ENCODE measurements around the gene GLYATL2.

DNA sequence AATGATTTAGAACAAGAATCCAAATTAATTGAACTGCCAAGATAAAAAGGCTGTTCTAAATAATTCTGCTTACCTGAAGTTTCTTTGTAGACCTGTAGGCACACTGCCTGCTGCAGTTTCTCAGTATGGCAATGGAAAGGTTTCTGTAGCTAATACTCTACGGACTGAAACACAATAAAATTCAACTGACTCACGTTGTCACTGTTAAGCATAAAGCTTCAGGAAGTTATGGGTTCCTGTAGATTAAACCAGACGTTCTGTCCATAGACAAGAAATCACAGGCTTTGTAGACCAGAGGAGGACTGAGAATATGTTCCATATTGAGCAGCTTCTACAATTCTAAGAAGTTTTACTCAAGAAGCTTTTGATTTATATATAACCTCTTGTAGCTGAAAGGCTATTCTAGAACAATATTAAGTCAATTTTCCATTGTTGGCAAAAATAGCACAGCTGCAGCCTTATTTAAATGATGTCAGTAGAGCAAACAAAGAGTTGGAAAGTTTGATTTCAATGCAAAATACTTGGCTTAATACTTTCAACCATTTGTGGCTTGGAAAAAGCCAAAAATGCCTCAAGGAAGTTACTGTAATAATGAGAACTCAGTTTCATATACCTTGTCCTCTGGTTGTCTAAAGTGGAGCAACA is at the start of gene GLYATL2:
- TF ChIP-seq, protein P1, sequence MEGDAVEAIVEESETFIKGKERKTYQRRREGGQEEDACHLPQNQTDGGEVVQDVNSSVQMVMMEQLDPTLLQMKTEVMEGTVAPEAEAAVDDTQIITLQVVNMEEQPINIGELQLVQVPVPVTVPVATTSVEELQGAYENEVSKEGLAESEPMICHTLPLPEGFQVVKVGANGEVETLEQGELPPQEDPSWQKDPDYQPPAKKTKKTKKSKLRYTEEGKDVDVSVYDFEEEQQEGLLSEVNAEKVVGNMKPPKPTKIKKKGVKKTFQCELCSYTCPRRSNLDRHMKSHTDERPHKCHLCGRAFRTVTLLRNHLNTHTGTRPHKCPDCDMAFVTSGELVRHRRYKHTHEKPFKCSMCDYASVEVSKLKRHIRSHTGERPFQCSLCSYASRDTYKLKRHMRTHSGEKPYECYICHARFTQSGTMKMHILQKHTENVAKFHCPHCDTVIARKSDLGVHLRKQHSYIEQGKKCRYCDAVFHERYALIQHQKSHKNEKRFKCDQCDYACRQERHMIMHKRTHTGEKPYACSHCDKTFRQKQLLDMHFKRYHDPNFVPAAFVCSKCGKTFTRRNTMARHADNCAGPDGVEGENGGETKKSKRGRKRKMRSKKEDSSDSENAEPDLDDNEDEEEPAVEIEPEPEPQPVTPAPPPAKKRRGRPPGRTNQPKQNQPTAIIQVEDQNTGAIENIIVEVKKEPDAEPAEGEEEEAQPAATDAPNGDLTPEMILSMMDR (IDR thresholded peaks at IDR 0.05): no peak
- no peak for TF ChIP-seq POLR2A (IDR thresholded peaks at IDR 0.05)
- TF ChIP-seq EP300 (IDR thresholded peaks at IDR 0.05): no peak

All from tibial nerve (tissue), 4 donors.